ENCODE results near the gene ADRA2B.
A peak's percentile ranks its signal among the peaks of the same experiment; 100 is the strongest.

The ADRA2B gene

DNA sequence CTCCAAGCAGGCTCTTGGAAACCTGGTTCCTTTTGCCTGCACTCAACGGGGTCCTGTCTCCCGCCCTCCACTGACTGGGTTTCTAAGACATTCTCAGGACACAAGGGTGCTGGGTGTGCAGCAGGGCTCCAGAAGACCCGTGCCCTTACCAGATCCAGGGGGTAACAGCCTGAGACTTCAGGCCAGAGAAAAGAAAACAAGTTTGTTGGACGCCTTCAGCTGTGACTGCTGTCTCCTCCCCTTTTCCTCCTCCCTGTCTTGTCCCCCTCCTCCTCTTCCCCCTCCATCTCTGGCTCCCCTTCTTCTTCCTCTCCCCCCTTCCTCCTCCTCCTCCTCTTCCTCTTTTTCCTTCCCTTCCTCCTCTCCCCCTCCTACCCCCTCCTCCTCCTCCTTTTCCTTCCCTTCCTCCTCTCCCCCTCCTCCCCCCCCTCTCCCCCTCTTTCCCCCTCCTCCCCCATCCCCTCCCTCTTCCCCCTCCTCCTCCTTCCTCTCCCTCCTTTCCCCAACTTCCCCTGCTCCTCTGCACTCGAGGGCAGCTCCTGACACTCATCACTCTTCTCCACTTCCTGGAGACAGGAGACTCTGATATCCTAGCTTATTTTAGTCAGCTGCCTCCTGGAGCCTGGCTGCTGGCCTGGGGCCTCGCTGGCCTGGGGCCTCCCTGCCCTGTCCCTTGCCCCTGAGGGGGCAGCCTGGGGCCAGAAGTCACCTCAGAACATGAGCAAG, 12.4 kb downstream of the ADRA2B start:
- Histone ChIP-seq H3K4me2 (ENCODE audit: low read depth, low read length, poor library complexity, severe bottlenecking) (peak overlapping the region; percentile 35), H3F3A (ENCODE audit: low read depth) (no peaks in the 10 kb centered on the region), H3K36me3 (ENCODE audit: insufficient read depth, low read length) (no peaks in the 10 kb centered on the region), H3K9me2 (replicated peaks; ENCODE audit: low read depth, low read length) (no peaks in the 10 kb centered on the region), H3K9me3 (ENCODE audit: insufficient read depth, low read depth, low read length) (no peaks in the 10 kb centered on the region), H4K20me1 (ENCODE audit: insufficient read depth, low read length, poor library complexity, severe bottlenecking) (no peaks in the 10 kb centered on the region), H3K9ac (ENCODE audit: low read depth, low read length, poor library complexity, severe bottlenecking) (peak overlapping the region; percentile 35), H3K4me1 (ENCODE audit: insufficient read depth, low read length, poor library complexity, severe bottlenecking) (peaks cover 14% of the 10 kb centered on the region), H2AFZ (ENCODE audit: low read length) (peak overlapping the region; percentile 66; the same call in 1 of the 2 replicates), H3K27me3 (ENCODE audit: insufficient read depth, low read length, poor library complexity, severe bottlenecking) (no peaks in the 10 kb centered on the region), H3K4me3 (ENCODE audit: low read length, poor library complexity, severe bottlenecking) (no peak overlapping the region), H3K79me2 (ENCODE audit: insufficient read depth, low read length) (no peaks in the 10 kb centered on the region)
- no peak for TF ChIP-seq EZH2phosphoT487 (IDR thresholded peaks at IDR 0.05; ENCODE audit: borderline replicate concordance)
- TF ChIP-seq, protein P1, sequence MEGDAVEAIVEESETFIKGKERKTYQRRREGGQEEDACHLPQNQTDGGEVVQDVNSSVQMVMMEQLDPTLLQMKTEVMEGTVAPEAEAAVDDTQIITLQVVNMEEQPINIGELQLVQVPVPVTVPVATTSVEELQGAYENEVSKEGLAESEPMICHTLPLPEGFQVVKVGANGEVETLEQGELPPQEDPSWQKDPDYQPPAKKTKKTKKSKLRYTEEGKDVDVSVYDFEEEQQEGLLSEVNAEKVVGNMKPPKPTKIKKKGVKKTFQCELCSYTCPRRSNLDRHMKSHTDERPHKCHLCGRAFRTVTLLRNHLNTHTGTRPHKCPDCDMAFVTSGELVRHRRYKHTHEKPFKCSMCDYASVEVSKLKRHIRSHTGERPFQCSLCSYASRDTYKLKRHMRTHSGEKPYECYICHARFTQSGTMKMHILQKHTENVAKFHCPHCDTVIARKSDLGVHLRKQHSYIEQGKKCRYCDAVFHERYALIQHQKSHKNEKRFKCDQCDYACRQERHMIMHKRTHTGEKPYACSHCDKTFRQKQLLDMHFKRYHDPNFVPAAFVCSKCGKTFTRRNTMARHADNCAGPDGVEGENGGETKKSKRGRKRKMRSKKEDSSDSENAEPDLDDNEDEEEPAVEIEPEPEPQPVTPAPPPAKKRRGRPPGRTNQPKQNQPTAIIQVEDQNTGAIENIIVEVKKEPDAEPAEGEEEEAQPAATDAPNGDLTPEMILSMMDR (conservative IDR thresholded peaks at IDR 0.05; ENCODE audit: low read length): no peak

DNA sequence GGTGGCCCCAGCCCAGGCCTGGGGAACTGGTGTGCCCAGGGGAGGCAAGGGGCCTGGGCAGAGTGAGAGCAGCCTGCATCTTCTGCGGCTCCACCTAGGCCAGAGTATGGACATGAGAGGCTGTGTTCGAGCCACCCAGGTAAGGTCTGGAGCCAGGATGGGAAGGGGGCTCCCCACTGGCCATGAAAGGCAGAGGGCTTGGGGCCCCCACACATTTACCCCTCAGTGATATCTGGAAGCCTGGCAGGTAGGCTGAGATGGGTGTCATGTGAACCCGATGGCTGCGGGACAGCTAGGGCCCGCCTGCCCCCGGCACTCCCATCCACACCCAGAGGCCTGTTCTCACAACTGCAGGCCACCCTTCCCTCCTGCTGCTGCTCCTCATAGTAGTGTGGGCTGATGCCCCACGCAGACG, 13.2 kb downstream of the ADRA2B start:
- H2AFZ ChIP-seq (ENCODE audit: low read length): peak overlapping the region; percentile 66; the same call in 1 of the 2 replicates
- no peaks in the 10 kb centered on the region for H3K9me2 ChIP-seq (replicated peaks; ENCODE audit: low read depth, low read length)
- no peak for TF ChIP-seq EZH2phosphoT487 (IDR thresholded peaks at IDR 0.05; ENCODE audit: borderline replicate concordance)
- TF ChIP-seq, protein P1 (conservative IDR thresholded peaks at IDR 0.05; ENCODE audit: low read length): no peak
- no peak overlapping the region for H3K4me2 ChIP-seq (ENCODE audit: low read depth, low read length, poor library complexity, severe bottlenecking)
- no peaks in the 10 kb centered on the region for H3K27me3 ChIP-seq (ENCODE audit: insufficient read depth, low read length, poor library complexity, severe bottlenecking)
- no peaks in the 10 kb centered on the region for H3K79me2 ChIP-seq (ENCODE audit: insufficient read depth, low read length)
- peaks cover 14% of the 10 kb centered on the region for H3K4me1 ChIP-seq (ENCODE audit: insufficient read depth, low read length, poor library complexity, severe bottlenecking)
- no peaks in the 10 kb centered on the region for H3K9me3 ChIP-seq (ENCODE audit: insufficient read depth, low read depth, low read length)
- H3K9ac ChIP-seq (ENCODE audit: low read depth, low read length, poor library complexity, severe bottlenecking): peak overlapping the region; percentile 35
- no peaks in the 10 kb centered on the region for H4K20me1 ChIP-seq (ENCODE audit: insufficient read depth, low read length, poor library complexity, severe bottlenecking)
- no peak overlapping the region for H3K4me3 ChIP-seq (ENCODE audit: low read length, poor library complexity, severe bottlenecking)
- H3K36me3 ChIP-seq (ENCODE audit: insufficient read depth, low read length): no peaks in the 10 kb centered on the region
- H3F3A ChIP-seq (ENCODE audit: low read depth): no peaks in the 10 kb centered on the region

DNA sequence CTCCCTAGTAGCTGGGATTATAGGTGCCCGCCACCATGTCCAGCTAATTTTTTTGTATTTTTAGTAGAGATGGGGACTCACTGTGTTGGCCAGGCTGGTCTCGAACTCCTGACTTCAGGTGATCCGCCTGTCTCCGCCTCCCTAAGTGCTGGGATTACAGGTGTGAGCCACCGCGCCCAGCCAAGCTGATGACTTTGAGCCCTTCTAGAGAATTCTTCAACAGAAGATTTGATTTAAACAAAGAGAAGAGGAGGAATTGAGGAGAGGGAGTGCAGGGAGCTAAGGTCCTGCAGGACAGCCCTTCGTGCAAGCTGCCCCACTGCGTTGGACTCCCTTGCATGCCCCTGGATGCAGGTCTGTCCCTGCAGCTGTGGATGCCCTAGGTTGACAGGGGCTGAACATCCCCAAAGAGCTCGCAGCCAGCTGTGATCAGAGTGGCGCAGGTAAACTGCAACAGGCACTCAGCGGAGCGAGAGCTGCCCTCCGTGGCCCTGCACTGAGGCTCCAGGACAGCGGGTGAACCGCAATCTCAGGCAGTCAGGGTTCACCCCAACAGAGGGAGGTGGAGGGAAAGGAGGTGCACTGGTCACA, 13.7 kb downstream of the ADRA2B start:
- no peak overlapping the region for H3K4me2 ChIP-seq (ENCODE audit: low read depth, low read length, poor library complexity, severe bottlenecking)
- no peaks in the 10 kb centered on the region for H4K20me1 ChIP-seq (ENCODE audit: insufficient read depth, low read length, poor library complexity, severe bottlenecking)
- H3K36me3 ChIP-seq (ENCODE audit: insufficient read depth, low read length): no peaks in the 10 kb centered on the region
- no peaks in the 10 kb centered on the region for H3K9me3 ChIP-seq (ENCODE audit: insufficient read depth, low read depth, low read length)
- H3K9me2 ChIP-seq (replicated peaks; ENCODE audit: low read depth, low read length): no peaks in the 10 kb centered on the region
- H3K4me3 ChIP-seq (ENCODE audit: low read length, poor library complexity, severe bottlenecking): no peak overlapping the region
- no peaks in the 10 kb centered on the region for H3K79me2 ChIP-seq (ENCODE audit: insufficient read depth, low read length)
- H3F3A ChIP-seq (ENCODE audit: low read depth): no peaks in the 10 kb centered on the region
- H2AFZ ChIP-seq (ENCODE audit: low read length): no peak overlapping the region
- H3K4me1 ChIP-seq (ENCODE audit: insufficient read depth, low read length, poor library complexity, severe bottlenecking): peaks cover 14% of the 10 kb centered on the region
- H3K27me3 ChIP-seq (ENCODE audit: insufficient read depth, low read length, poor library complexity, severe bottlenecking): no peaks in the 10 kb centered on the region
- TF ChIP-seq, protein P1 (conservative IDR thresholded peaks at IDR 0.05; ENCODE audit: low read length): no peak
- no peak for TF ChIP-seq EZH2phosphoT487 (IDR thresholded peaks at IDR 0.05; ENCODE audit: borderline replicate concordance)
- H3K9ac ChIP-seq (ENCODE audit: low read depth, low read length, poor library complexity, severe bottlenecking): no peak overlapping the region
